Mononuclear cell (primary cell): ENCODE measurements around the gene CORO7. TPM values are rescaled to one million over a fixed set of nuclear protein-coding genes. Genes with fewer than 3 reads are reported as not detected.

Source experiments
- H3K27me3 ChIP-seq: 2 replicates; pipeline ENCODE4 v1.6.0; 2011; ENCODE audit warnings: low read length, control low read depth; ENCODE audit not compliant: insufficient read depth
- H3K4me1 ChIP-seq: 2 replicates; pipeline ENCODE4 v1.5.1; 2011; ENCODE audit warnings: mild to moderate bottlenecking, low read length, control low read depth; ENCODE audit not compliant: insufficient read depth
- H3K4me3 ChIP-seq: 2 replicates; pipeline ENCODE4 v1.5.1; 2011; ENCODE audit warnings: mild to moderate bottlenecking, low read length, moderate library complexity
- H3K9me3 ChIP-seq: 2 replicates; pipeline ENCODE4 v1.5.1; 2011; ENCODE audit warnings: low read depth, mild to moderate bottlenecking, control low read depth, low read length
- total RNA-seq: library from RNA; depleted of rRNA; stranded (reverse); fragments of >200 nt; gene quantifications from one replicate; pipeline ENCODE4 v1.2.3, GENCODE V29; 2012

CORO7 gene
- total RNA-seq, 1 donor = 235 TPM

GRCh38 chr16:4412159-4412558, 4.2 kb downstream of the CORO7 start:
- Histone ChIP-seq H3K27me3 (no peaks in the 10 kb centered on the region), H3K9me3 (no peaks in the 10 kb centered on the region), H3K4me3 (no peak overlapping the region), H3K4me1 (peaks cover 36% of the 10 kb centered on the region)

- Histone ChIP-seq H3K4me1 (peaks cover 32% of the 10 kb centered on the region), H3K9me3 (no peaks in the 10 kb centered on the region), H3K4me3 (no peak overlapping the region), H3K27me3 (no peaks in the 10 kb centered on the region)
These were observed 4.7 kb downstream of the CORO7 start for GRCh38 chr16:4411684-4412083.

- no peaks in the 10 kb centered on the region for H3K9me3 ChIP-seq
- no peak overlapping the region for H3K4me3 ChIP-seq
- H3K4me1 ChIP-seq = peaks cover 30% of the 10 kb centered on the region
- H3K27me3 ChIP-seq = no peaks in the 10 kb centered on the region
These were observed 5.9 kb downstream of the CORO7 start for GRCh38 chr16:4410335-4411075.

GRCh38 chr16:4409081-4409932, 7.1 kb downstream of the CORO7 start:
- H3K4me1 ChIP-seq = peaks cover 19% of the 10 kb centered on the region
- no peaks in the 10 kb centered on the region for H3K9me3 ChIP-seq
- H3K4me3 ChIP-seq = no peak overlapping the region
- H3K27me3 ChIP-seq = no peaks in the 10 kb centered on the region

GRCh38 chr16:4408323-4408690, 8.1 kb downstream of the CORO7 start:
- Histone ChIP-seq H3K27me3 (no peaks in the 10 kb centered on the region), H3K4me1 (peaks cover 9% of the 10 kb centered on the region), H3K4me3 (no peak overlapping the region), H3K9me3 (no peaks in the 10 kb centered on the region)

- no peaks in the 10 kb centered on the region for H3K9me3 ChIP-seq
- H3K4me3 ChIP-seq = no peak overlapping the region
- peaks cover 3% of the 10 kb centered on the region for H3K4me1 ChIP-seq
- no peaks in the 10 kb centered on the region for H3K27me3 ChIP-seq
These were observed 8.7 kb downstream of the CORO7 start for GRCh38 chr16:4407543-4408322.

GRCh38 chr16:4404967-4405696, 11.3 kb downstream of the CORO7 start:
- no peak overlapping the region for H3K4me3 ChIP-seq
- H3K9me3 ChIP-seq = no peaks in the 10 kb centered on the region

GRCh38 chr16:4404247-4404966, 12.0 kb downstream of the CORO7 start:
- no peak overlapping the region for H3K4me3 ChIP-seq
- H3K4me1 ChIP-seq = peaks cover 9% of the 10 kb centered on the region
- H3K9me3 ChIP-seq = no peaks in the 10 kb centered on the region
- no peaks in the 10 kb centered on the region for H3K27me3 ChIP-seq

More at GRCh38 chr16:4404967-4405696, 11.3 kb downstream of the CORO7 start:
- Histone ChIP-seq H3K4me1 (peaks cover 2% of the 10 kb centered on the region), H3K27me3 (no peaks in the 10 kb centered on the region)

GRCh38 chr16:4403133-4403949, 13.1 kb downstream of the CORO7 start:
- H3K9me3 ChIP-seq = no peaks in the 10 kb centered on the region
- H3K4me3 ChIP-seq = no peak overlapping the region
- peaks cover 14% of the 10 kb centered on the region for H3K4me1 ChIP-seq
- H3K27me3 ChIP-seq = no peaks in the 10 kb centered on the region

- H3K9me3 ChIP-seq = no peaks in the 10 kb centered on the region
- H3K4me3 ChIP-seq = no peak overlapping the region
- peaks cover 14% of the 10 kb centered on the region for H3K4me1 ChIP-seq
- no peaks in the 10 kb centered on the region for H3K27me3 ChIP-seq
These were observed 13.8 kb downstream of the CORO7 start for GRCh38 chr16:4402439-4403132.

- no peaks in the 10 kb centered on the region for H3K9me3 ChIP-seq
- H3K4me1 ChIP-seq = peaks cover 14% of the 10 kb centered on the region
- no peak overlapping the region for H3K4me3 ChIP-seq
- H3K27me3 ChIP-seq = no peaks in the 10 kb centered on the region
These were observed 14.9 kb downstream of the CORO7 start for GRCh38 chr16:4401510-4401909.

GRCh38 chr16:4401094-4401501, 15.3 kb downstream of the CORO7 start:
- Histone ChIP-seq H3K4me3 (no peak overlapping the region), H3K9me3 (no peaks in the 10 kb centered on the region), H3K4me1 (peaks cover 14% of the 10 kb centered on the region), H3K27me3 (no peaks in the 10 kb centered on the region)
